ENCODE measurements around the gene RAB3C.

DNA sequence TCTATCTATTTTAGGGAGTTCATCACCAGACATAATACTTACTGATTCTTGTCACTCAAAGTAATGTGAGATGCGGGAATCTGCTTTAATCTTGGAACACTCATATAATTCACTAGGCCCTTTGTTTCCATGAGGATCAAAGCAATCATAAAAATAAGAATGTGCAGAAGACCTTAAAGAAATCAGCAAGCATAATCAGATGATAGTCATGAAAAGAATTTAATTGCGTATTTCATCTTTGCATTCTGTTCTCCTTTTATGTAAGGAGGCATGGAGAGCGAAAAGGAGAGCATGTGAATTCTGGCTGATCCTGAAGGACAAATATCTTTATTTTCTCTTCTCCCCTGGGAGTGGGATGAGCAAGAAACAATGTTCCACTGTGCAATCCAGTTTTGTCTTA is 128.0 kb downstream of the RAB3C start:
- TF ChIP-seq, protein P1, sequence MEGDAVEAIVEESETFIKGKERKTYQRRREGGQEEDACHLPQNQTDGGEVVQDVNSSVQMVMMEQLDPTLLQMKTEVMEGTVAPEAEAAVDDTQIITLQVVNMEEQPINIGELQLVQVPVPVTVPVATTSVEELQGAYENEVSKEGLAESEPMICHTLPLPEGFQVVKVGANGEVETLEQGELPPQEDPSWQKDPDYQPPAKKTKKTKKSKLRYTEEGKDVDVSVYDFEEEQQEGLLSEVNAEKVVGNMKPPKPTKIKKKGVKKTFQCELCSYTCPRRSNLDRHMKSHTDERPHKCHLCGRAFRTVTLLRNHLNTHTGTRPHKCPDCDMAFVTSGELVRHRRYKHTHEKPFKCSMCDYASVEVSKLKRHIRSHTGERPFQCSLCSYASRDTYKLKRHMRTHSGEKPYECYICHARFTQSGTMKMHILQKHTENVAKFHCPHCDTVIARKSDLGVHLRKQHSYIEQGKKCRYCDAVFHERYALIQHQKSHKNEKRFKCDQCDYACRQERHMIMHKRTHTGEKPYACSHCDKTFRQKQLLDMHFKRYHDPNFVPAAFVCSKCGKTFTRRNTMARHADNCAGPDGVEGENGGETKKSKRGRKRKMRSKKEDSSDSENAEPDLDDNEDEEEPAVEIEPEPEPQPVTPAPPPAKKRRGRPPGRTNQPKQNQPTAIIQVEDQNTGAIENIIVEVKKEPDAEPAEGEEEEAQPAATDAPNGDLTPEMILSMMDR (IDR thresholded peaks at IDR 0.05) = no peak
- no peak for TF ChIP-seq POLR2A (IDR thresholded peaks at IDR 0.05)

Measured in right lobe of liver (tissue), 4 donors.